Globus pallidus (tissue), 1 donor: Measurements from ENCODE around the gene TAF4.

Source experiments
- DNase-seq: peaks from one replicate; pipeline ENCODE4 v3.0.0-alpha.2; 2015; ENCODE audit warnings: low spot score

TAF4 gene

GRCh38 chr20:62021793-62022385, 43.8 kb downstream of the TAF4 start:
- DNase-seq, result no peak

- peak; percentile 37 for DNase-seq
These were observed 44.6 kb downstream of the TAF4 start for GRCh38 chr20:62020935-62021701.

GRCh38 chr20:62019881-62020492, 45.7 kb downstream of the TAF4 start:
- no peak for DNase-seq

GRCh38 chr20:62019144-62019805, 46.4 kb downstream of the TAF4 start:
- DNase-seq, result no peak

GRCh38 chr20:62018437-62019143, 47.1 kb downstream of the TAF4 start:
- DNase-seq, result no peak

- no peak for DNase-seq
These were observed 50.0 kb downstream of the TAF4 start for GRCh38 chr20:62015540-62016288.

- no peak for DNase-seq
These were observed 50.7 kb downstream of the TAF4 start for GRCh38 chr20:62014889-62015537.

- no peak for DNase-seq
These were observed 51.2 kb downstream of the TAF4 start for GRCh38 chr20:62014488-62014775.

- DNase-seq, result no peak
These were observed 53.0 kb downstream of the TAF4 start for GRCh38 chr20:62012631-62013030.

- DNase-seq, result no peak
These were observed 53.6 kb downstream of the TAF4 start for GRCh38 chr20:62011938-62012534.

GRCh38 chr20:62011403-62011790, 54.3 kb downstream of the TAF4 start:
- no peak for DNase-seq

- DNase-seq, result peak; percentile 56
These were observed 54.9 kb downstream of the TAF4 start for GRCh38 chr20:62010551-62011402.

GRCh38 chr20:62009869-62010445, 55.7 kb downstream of the TAF4 start:
- DNase-seq, result no peak

- no peak for DNase-seq
These were observed 56.4 kb downstream of the TAF4 start for GRCh38 chr20:62009322-62009721.

GRCh38 chr20:62008643-62009183, 57.0 kb downstream of the TAF4 start:
- DNase-seq, result no peak

GRCh38 chr20:62007127-62007647, 58.5 kb downstream of the TAF4 start:
- DNase-seq, result no peak

GRCh38 chr20:62006482-62006881, 59.2 kb downstream of the TAF4 start:
- DNase-seq, result no peak

GRCh38 chr20:62004614-62005013, 61.1 kb downstream of the TAF4 start:
- no peak for DNase-seq
